ENCODE measurements around the gene MPV17L2.
A peak's percentile ranks its signal among the peaks of the same experiment; 100 is the strongest.
"Not testable (repeated sequence)": the region's sequence is repeated elsewhere in the genome, so short reads cannot be mapped to it uniquely, and the experiment has no call there.

Gene MPV17L2

GRCh38 chr19:18193388-18194180 is 566 bp downstream of the MPV17L2 start:
- DNase-seq: no peak

GRCh38 chr19:18194181-18194530 is 1.1 kb downstream of the MPV17L2 start:
- DNase-seq: no peak

GRCh38 chr19:18194554-18195238 is 1.7 kb downstream of the MPV17L2 start:
- DNase-seq: no peak

GRCh38 chr19:18196511-18196845 is 3.5 kb downstream of the MPV17L2 start:
- no peak for DNase-seq

- DNase-seq: no peak
Measured at GRCh38 chr19:18197306-18197705, 4.3 kb downstream of the MPV17L2 start.

GRCh38 chr19:18197941-18198340 is 4.9 kb downstream of the MPV17L2 start:
- DNase-seq: no peak

- DNase-seq: no peak
Measured at GRCh38 chr19:18198374-18198773, 5.4 kb downstream of the MPV17L2 start.

- DNase-seq: no peak
Measured at GRCh38 chr19:18202397-18202777, 9.4 kb downstream of the MPV17L2 start.

- no peak for DNase-seq
Measured at GRCh38 chr19:18202778-18203407, 9.9 kb downstream of the MPV17L2 start.

GRCh38 chr19:18203408-18203862 is 10.4 kb downstream of the MPV17L2 start:
- DNase-seq: no peak

- DNase-seq: peak; percentile 100
Measured at GRCh38 chr19:18203863-18204393, 10.9 kb downstream of the MPV17L2 start, which contains the start of gene RAB3A. Gene RAB3A, minus strand, starts transcription at chr19:18204042. Its CDS starts 1,302 bp downstream, at chr19:18202740.

GRCh38 chr19:18204394-18205199 is 11.6 kb downstream of the MPV17L2 start:
- peak; percentile 34 for DNase-seq

- peak; percentile 74 for DNase-seq
Measured at GRCh38 chr19:18205200-18205892, 12.3 kb downstream of the MPV17L2 start.

- no peak for DNase-seq
Measured at GRCh38 chr19:18206018-18206417, 13.0 kb downstream of the MPV17L2 start.

GRCh38 chr19:18208098-18208951 is 15.3 kb downstream of the MPV17L2 start:
- DNase-seq: peak; percentile 69

- not testable (repeated sequence) for DNase-seq
Measured at GRCh38 chr19:18209912-18210311, 16.9 kb downstream of the MPV17L2 start.

GRCh38 chr19:18211683-18212082 is 18.7 kb downstream of the MPV17L2 start:
- no peak for DNase-seq

GRCh38 chr19:18214779-18215433 is 21.9 kb downstream of the MPV17L2 start:
- no peak for DNase-seq

- no peak for DNase-seq
Measured at GRCh38 chr19:18216789-18217188, 23.8 kb downstream of the MPV17L2 start.

GRCh38 chr19:18218159-18218558 is 25.1 kb downstream of the MPV17L2 start:
- no peak for DNase-seq

- DNase-seq: no peak
Measured at GRCh38 chr19:18218600-18218999, 25.6 kb downstream of the MPV17L2 start.
